Body of pancreas (tissue), 4 donors: ENCODE results near the gene RDH8. TPM values are rescaled to one million over a fixed set of nuclear protein-coding genes. Genes with fewer than 3 reads are reported as not detected.

Experiments used
- ATAC-seq: fragments of 150-250 bp; one replicate; pipeline ENCODE4 v1.9.1; 2016
- DNase-seq, 4 donors: peaks; one replicate each; pipeline ENCODE4 v3.0.0-alpha.2; 2019
- H3K27ac ChIP-seq, 4 donors: fragments of 200-600 bp; sonication (generic); 1 replicate in 3 of 4; 2 replicates in 1 of 4; pipeline versions ENCODE4 v1.5.1 to v1.6.1; 2016 to 2019; ENCODE audit warnings: mild to moderate bottlenecking in 1 of 4, mixed read lengths in 1 of 4, moderate library complexity in 1 of 4
- H3K27me3 ChIP-seq, 2 donors: fragments of 200-600 bp; sonication (generic); one replicate each; pipeline ENCODE4 v1.6.0; 2016; ENCODE audit warnings: mild to moderate bottlenecking in 1 of 2
- H3K36me3 ChIP-seq, 2 donors: fragments of 200-600 bp; sonication (generic); replicated peaks in 1 of 2; 2 replicates each; pipeline ENCODE4 v1.5.1; 2016; ENCODE audit warnings: low read depth in 2 of 2; ENCODE audit not compliant: insufficient read depth in 1 of 2
- H3K4me1 ChIP-seq: fragments of 200-600 bp; sonication (generic); one replicate; pipeline ENCODE4 v1.6.0; 2016
- H3K4me3 ChIP-seq, 2 donors: fragments of 200-600 bp; sonication (generic); 1 replicate in 1 of 2; 2 replicates in 1 of 2; pipeline ENCODE4 v1.5.1; 2016 to 2019
- H3K9me3 ChIP-seq, 3 donors: fragments of 200-600 bp; sonication (generic); 1 replicate in 2 of 3; 2 replicates in 1 of 3; pipeline ENCODE4 v1.5.1; 2016
- POLR2A ChIP-seq, 3 donors: fragments of 450-650 bp; IDR thresholded peaks; one replicate each; pipeline ENCODE4 v1.6.1; 2016; ENCODE audit warnings: antibody characterized with exemption in 3 of 3, mild to moderate bottlenecking in 2 of 3
- WGBS, 2 donors: methylation state at CpG; one replicate each; pipeline ENCODE4 v1.1.5; 2017; 5-methylcytosine and 5-hydroxymethylcytosine counted together
- intact Hi-C: fragments of 100-400 bp; cut with DNase I; formaldehyde crosslinking; loops from one replicate; pipeline ENCODE4 v1.15.1; 2023
- total RNA-seq, 2 donors: library from RNA; depleted of rRNA; stranded (reverse); fragments of >200 nt; gene quantifications; one replicate each; pipeline ENCODE4 v1.1.0, GENCODE V29; 2016
- TF ChIP-seq, protein P1 (sequence below), 7 experiments: fragments of 450-650 bp in 4 of 7; fragments of 200-600 bp in 3 of 7; sonication (generic) in 3 of 7; IDR thresholded peaks; one replicate each; pipeline ENCODE4 v1.5.1; 2016 to 2019; ENCODE audit warnings: antibody characterized with exemption in 7 of 7

Gene RDH8
- total RNA-seq, 2 donors from 2014 or later: not detected

DNA sequence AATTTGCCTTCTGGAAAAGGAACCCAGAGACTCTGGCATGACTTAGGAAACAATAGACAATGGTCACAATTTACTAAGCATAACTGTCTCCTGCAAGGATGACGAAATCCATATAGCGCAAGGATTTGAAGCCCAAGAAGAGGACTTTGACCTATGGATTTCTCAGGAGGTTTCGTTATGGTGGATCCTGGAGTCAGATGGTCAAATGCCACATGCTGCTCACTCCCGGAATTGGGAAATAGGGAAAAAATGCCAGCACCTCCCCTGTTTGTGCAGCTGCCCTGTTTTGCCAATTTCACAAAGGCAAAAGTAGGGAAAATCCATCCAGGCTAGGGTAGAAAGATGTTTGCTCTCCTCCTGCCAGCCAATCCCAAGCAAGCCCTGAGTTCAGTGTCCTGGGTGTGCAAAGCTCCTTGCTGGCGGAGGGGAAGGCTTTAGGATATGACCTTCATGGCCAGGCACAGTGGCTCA, 23.4 kb downstream of the RDH8 start:
- WGBS, 2 donors: 13 to 19% methylated on average over 5 of the region's 5 CpGs
- no peak for TF ChIP-seq POLR2A (IDR thresholded peaks at IDR 0.05)
- TF ChIP-seq, protein P1, sequence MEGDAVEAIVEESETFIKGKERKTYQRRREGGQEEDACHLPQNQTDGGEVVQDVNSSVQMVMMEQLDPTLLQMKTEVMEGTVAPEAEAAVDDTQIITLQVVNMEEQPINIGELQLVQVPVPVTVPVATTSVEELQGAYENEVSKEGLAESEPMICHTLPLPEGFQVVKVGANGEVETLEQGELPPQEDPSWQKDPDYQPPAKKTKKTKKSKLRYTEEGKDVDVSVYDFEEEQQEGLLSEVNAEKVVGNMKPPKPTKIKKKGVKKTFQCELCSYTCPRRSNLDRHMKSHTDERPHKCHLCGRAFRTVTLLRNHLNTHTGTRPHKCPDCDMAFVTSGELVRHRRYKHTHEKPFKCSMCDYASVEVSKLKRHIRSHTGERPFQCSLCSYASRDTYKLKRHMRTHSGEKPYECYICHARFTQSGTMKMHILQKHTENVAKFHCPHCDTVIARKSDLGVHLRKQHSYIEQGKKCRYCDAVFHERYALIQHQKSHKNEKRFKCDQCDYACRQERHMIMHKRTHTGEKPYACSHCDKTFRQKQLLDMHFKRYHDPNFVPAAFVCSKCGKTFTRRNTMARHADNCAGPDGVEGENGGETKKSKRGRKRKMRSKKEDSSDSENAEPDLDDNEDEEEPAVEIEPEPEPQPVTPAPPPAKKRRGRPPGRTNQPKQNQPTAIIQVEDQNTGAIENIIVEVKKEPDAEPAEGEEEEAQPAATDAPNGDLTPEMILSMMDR (IDR thresholded peaks at IDR 0.05): no peak
- ATAC-seq (peak; percentile 92), DNase-seq (peak; percentile 72 to 87 (median 84))
- Histone ChIP-seq H3K36me3 (no peaks in the 10 kb centered on the region), H3K9me3 (no peaks in the 10 kb centered on the region), H3K27ac (peak overlapping the region; percentile 50 to 71 (median 62)), H3K4me3 (no peak overlapping the region), H3K27me3 (no peaks in the 10 kb centered on the region), H3K4me1 (peaks cover 33% of the 10 kb centered on the region)
- intact Hi-C loops: no loop called here

DNA sequence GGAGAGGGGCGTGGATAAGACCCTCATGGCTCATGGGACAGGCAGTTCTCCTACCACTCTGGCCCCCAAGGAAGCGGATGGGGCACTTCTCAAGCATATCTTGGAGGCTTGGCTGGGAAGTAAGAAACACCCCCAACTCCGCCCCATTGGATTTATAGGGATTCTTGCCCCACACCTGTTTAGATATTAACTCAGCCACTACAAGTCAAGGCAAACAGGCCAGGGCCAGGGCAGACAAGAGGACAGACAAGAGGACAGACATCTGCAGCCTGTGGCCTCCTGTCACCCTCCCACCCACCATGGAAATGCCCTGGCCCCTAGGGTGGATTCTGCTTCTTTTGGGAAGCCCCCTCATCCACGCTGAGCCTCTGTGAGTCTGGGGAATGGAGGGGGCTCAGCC, 24.1 kb downstream of the RDH8 start:
- intact Hi-C loops: no loop called here
- Histone ChIP-seq H3K27ac (peak overlapping the region; percentile 50 to 71 (median 62)), H3K27me3 (no peaks in the 10 kb centered on the region), H3K36me3 (no peaks in the 10 kb centered on the region), H3K9me3 (no peaks in the 10 kb centered on the region), H3K4me1 (peaks cover 33% of the 10 kb centered on the region), H3K4me3 (no peak overlapping the region)
- WGBS, 2 donors: 45 to 72% methylated on average over 4 of the region's 4 CpGs
- ATAC-seq: peak; percentile 13
- peak in 3 of 4 donors; percentile 13 to 34 (median 25) for DNase-seq
- TF ChIP-seq POLR2A (IDR thresholded peaks at IDR 0.05): no peak
- TF ChIP-seq, protein P1 (IDR thresholded peaks at IDR 0.05): no peak

DNA sequence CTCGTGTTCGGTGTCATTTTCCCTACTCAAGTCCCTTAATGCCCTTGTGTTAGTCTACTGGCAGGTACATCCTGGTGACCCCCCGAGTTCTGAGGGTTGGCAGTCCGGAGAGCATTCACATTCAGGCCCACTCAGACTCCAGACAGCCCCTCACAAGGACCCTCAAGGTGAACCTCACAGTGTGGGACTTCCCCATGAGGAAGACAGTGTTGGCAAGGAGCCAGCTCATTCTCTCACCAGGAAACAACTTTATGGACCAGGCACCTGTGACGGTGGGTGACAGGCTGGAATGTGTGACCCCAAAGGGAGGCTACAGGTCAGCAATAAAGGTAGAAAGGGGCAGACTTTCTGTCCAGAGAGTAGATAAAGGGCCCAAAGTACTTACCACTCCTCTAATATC, 24.5 kb downstream of the RDH8 start:
- ATAC-seq: no peak
- intact Hi-C loops: no loop called here
- 57 to 71% methylated on average over 4 to 5 of the region's 5 CpGs for WGBS, 2 donors
- H3K4me1 ChIP-seq: peaks cover 33% of the 10 kb centered on the region
- DNase-seq: peak; percentile 38 to 51 (median 46)
- TF ChIP-seq POLR2A (IDR thresholded peaks at IDR 0.05): no peak
- TF ChIP-seq, protein P1 (IDR thresholded peaks at IDR 0.05): no peak
- no peak overlapping the region for H3K4me3 ChIP-seq
- H3K27ac ChIP-seq: peak overlapping the region in 1 of 4 donors; percentile 6
- H3K27me3 ChIP-seq: no peaks in the 10 kb centered on the region
- H3K36me3 ChIP-seq: no peaks in the 10 kb centered on the region
- no peaks in the 10 kb centered on the region for H3K9me3 ChIP-seq

DNA sequence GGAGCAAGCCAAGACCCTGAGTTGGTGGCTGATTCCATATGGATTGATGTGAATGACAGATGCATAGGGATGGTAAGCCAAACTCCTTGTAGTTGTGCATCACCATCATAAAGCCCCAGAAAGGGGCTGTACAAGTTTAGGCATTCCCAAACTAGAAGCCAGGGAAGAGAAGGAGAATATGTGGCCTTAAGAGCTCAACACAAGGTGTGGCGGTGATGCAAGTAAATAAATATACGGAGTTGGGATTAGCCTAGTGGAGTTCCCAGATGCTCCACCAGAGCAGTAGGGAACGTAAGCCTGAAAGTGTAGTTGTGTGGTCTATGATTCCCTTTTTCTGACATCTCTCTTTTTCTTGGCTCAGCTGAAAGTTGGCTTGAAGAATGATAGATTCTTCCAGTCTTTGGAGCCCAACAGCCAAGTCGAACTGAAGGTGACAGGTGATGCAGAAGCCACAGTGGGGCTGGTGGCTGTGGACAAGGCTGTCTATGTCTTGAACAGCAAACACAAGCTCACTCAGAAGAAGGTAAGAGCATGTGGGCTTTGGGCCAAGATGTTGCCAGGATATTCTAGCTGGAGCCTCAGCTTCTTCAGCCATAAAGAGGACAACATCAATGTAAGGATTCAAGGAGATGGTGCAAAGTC, 30.1 kb downstream of the RDH8 start:
- no peak for ATAC-seq
- Histone ChIP-seq H3K36me3 (no peaks in the 10 kb centered on the region), H3K4me3 (no peak overlapping the region), H3K9me3 (peaks cover 0 to 11% (median 0%) of the 10 kb centered on the region in 3 donors), H3K4me1 (no peaks in the 10 kb centered on the region), H3K27me3 (no peaks in the 10 kb centered on the region), H3K27ac (no peak overlapping the region)
- intact Hi-C loops: no loop called here
- TF ChIP-seq, protein P1 (IDR thresholded peaks at IDR 0.05): no peak
- TF ChIP-seq POLR2A (IDR thresholded peaks at IDR 0.05): no peak
- DNase-seq: no peak
- WGBS, 2 donors: 53 to 84% methylated on average over 4 of the region's 4 CpGs

DNA sequence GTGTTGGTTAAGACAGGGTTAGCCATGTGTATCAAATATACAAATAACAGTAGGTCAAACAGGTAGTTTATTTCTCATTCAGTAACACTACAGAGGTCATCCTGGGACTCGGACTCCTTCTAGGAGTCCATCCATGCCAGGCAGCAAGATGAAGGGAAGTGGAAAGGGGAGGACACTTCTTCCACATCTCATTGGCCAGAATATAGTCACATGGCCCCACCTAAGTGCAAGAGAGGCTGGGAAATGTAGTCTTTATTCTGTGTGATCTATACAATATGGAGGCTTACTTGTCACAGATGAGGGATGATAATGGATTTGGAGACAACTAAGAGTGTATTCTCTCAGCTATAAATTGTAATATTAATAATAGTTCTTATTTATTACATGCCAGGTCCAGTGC, 31.1 kb downstream of the RDH8 start:
- ATAC-seq (no peak), DNase-seq (no peak)
- Histone ChIP-seq H3K4me1 (no peaks in the 10 kb centered on the region), H3K27ac (no peak overlapping the region), H3K9me3 (peaks cover 0 to 11% (median 0%) of the 10 kb centered on the region in 3 donors), H3K36me3 (no peaks in the 10 kb centered on the region), H3K4me3 (no peak overlapping the region), H3K27me3 (no peaks in the 10 kb centered on the region)
- TF ChIP-seq, protein P1 (IDR thresholded peaks at IDR 0.05): no peak
- TF ChIP-seq POLR2A (IDR thresholded peaks at IDR 0.05): no peak
- intact Hi-C loops: no loop called here
- WGBS, 2 donors: 60 to 81% methylated on average over 1 of the region's 1 CpG
